Measurements from ENCODE around the gene SPDYC. TPM values are rescaled to one million over a fixed set of nuclear protein-coding genes. Genes with fewer than 3 reads are reported as not detected.

The SPDYC gene
- polyA plus RNA-seq, 3 donors from 2014 or later = not detected

DNA sequence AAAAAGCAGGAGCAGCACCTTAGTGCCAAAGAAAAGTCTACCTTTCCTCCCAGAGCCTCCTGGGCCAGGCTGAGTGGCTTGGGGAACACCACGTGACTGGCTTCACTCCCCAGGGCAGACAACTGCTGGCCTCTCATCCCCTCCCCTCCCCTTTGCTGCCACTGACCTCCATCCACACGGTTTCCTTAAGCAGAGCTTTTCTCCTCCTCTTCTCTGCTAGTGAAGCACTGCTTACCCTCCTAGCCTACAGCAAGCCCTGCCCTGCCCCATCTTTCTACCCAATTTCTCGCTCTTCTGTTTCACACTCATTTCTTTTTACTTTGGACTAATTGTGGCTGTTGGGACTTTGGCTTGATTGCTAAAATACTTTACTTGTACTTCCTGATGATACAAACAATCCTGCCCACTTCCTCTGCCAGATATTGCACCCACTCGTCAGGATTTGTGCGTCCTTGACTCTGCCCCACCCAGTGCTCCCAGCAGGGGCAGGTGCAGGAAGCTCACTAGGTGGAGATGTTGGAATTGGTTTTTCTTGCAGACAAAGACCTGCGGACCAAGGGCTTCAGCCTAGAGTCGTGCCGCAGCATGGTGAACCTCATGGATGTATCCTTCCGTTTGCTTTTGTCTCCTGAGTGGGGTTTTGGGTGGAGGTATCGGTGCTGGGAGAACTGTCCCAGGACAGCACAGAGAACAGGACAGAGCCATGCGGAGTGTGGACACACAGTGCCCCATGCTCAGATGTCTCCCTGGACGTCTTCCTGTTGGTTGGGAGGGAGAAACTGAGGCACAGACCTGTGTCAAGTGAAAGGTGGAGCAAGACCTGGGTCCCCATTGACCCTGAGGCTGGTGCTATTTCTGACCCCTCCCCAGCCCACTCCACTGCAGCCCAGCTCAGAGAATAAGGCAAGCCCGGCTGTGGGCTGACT lies 39.0 kb downstream of the SPDYC start:
- H3K4me3 Mint-ChIP-seq = peak overlapping the region in 1 of 5 donors; percentile 38
- peaks cover 0 to 4% (median 0%) of the 10 kb centered on the region in 3 donors for H3K27me3 Mint-ChIP-seq (ENCODE audit: low read depth in 3 of 3)
- no peaks in the 10 kb centered on the region for H3K9me3 Mint-ChIP-seq
- H3K27ac Mint-ChIP-seq = no peak overlapping the region
- H3K36me3 Mint-ChIP-seq = peaks cover 0 to 32% (median 10%) of the 10 kb centered on the region in 3 donors
- peaks cover 13 to 30% of the 10 kb centered on the region in 2 donors for H3K4me1 Mint-ChIP-seq
- no peak for DNase-seq

DNA sequence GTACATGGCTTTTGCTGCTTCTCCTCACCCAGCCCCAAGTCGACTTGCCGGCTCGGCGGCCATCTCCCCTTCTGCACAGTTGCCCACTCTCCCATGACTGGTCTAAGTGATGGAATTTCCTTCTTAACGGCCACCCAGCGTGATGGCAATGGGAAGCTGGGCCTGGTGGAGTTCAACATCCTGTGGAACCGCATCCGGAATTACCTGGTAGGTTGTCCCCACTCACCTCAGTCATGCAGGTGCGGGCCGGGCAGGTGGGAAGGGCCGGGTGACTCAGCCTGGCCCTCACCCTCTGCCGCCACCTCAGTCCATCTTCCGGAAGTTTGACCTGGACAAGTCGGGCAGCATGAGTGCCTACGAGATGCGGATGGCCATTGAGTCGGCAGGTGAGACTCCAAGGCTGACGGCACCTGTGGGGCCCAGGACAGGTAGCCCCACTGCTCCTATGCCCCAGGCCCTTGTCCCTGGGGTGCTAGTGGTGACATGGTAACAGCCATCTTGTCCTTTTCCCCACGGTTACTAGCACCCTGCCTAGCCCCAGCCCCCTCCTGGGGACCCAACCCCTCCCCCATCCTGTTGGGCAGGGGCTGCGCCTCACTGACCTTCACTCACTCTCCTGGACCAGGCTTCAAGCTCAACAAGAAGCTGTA lies 39.8 kb downstream of the SPDYC start:
- DNase-seq = no peak
- Mint-ChIP-seq H3K27ac (no peak overlapping the region), H3K27me3 (ENCODE audit: low read depth in 3 of 3) (peaks cover 0 to 4% (median 3%) of the 10 kb centered on the region in 3 donors), H3K9me3 (no peaks in the 10 kb centered on the region), H3K4me1 (peaks cover 21 to 35% of the 10 kb centered on the region in 2 donors), H3K4me3 (no peak overlapping the region), H3K36me3 (peaks cover 0 to 26% (median 10%) of the 10 kb centered on the region in 3 donors)

DNA sequence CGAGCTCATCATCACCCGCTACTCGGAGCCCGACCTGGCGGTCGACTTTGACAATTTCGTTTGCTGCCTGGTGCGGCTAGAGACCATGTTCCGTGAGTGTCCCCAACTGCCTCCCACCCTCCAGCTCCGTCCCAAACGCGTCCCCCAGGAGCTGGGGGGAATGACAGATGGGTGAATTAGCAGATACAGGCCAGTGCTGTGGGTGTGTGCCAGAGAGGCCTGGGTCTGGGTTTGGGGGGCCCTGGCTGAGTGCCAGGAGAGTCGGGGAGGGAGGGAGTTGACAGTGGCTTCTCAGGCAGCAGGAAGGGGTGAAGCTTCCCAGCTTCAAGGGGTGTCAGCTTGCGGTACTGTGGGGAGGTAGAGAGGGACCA lies 40.3 kb downstream of the SPDYC start:
- H3K9me3 Mint-ChIP-seq = no peaks in the 10 kb centered on the region
- peaks cover 0 to 26% (median 11%) of the 10 kb centered on the region in 3 donors for H3K36me3 Mint-ChIP-seq
- DNase-seq = no peak
- peaks cover 0 to 5% (median 4%) of the 10 kb centered on the region in 3 donors for H3K27me3 Mint-ChIP-seq (ENCODE audit: low read depth in 3 of 3)
- H3K27ac Mint-ChIP-seq = no peak overlapping the region
- H3K4me1 Mint-ChIP-seq = peaks cover 26 to 39% of the 10 kb centered on the region in 2 donors
- no peak overlapping the region for H3K4me3 Mint-ChIP-seq

DNA sequence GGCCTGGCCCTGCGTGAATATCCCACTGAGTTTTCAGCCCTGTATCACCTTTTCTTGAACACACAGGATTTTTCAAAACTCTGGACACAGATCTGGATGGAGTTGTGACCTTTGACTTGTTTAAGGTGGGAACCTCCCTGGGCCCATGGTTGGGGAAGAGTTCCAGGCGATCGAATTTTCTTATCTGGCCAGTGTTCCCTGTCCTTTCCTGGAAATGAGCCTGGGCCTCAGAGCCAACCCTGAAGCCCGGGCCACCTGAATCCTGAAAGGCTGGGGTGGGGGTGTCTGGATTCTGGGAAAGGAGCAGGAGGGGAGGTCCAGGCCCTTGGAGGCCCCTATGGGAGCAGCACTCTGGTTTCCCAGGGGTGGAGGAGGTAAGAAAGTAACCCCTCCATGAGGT lies 40.7 kb downstream of the SPDYC start:
- DNase-seq = no peak
- peaks cover 30 to 43% of the 10 kb centered on the region in 2 donors for H3K4me1 Mint-ChIP-seq
- H3K9me3 Mint-ChIP-seq = no peaks in the 10 kb centered on the region
- no peak overlapping the region for H3K27ac Mint-ChIP-seq
- no peak overlapping the region for H3K4me3 Mint-ChIP-seq
- peaks cover 1 to 8% (median 6%) of the 10 kb centered on the region in 3 donors for H3K27me3 Mint-ChIP-seq (ENCODE audit: low read depth in 3 of 3)
- H3K36me3 Mint-ChIP-seq = peaks cover 0 to 23% (median 15%) of the 10 kb centered on the region in 3 donors

DNA sequence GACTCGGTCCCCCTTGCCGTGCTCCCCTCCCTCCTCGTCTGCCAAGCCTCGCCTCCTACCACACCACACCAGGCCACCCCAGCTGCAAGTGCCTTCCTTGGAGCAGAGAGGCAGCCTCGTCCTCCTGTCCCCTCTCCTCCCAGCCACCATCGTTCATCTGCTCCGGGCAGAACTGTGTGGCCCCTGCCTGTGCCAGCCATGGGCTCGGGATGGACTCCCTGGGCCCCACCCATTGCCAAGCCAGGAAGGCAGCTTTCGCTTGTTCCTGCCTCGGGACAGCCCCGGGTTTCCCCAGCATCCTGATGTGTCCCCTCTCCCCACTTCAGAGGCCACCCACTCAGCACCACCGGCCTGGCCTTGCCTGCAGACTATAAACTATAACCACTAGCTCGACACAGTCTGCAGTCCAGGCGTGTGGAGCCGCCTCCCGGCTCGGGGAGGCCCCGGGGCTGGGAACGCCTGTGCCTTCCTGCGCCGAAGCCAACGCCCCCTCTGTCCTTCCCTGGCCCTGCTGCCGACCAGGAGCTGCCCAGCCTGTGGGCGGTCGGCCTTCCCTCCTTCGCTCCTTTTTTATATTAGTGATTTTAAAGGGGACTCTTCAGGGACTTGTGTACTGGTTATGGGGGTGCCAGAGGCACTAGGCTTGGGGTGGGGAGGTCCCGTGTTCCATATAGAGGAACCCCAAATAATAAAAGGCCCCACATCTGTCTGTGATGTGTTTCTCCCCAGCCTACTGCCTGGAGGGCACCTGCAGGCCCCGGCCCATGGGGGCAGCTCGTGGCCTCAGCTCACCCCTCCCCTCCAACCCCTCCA lies 41.5 kb downstream of the SPDYC start:
- peaks cover 31 to 43% of the 10 kb centered on the region in 2 donors for H3K4me1 Mint-ChIP-seq
- H3K27ac Mint-ChIP-seq = no peak overlapping the region
- no peak overlapping the region for H3K4me3 Mint-ChIP-seq
- H3K36me3 Mint-ChIP-seq = peaks cover 0 to 20% (median 15%) of the 10 kb centered on the region in 3 donors
- DNase-seq = no peak
- H3K27me3 Mint-ChIP-seq (ENCODE audit: low read depth in 3 of 3) = peaks cover 1 to 8% (median 6%) of the 10 kb centered on the region in 3 donors
- H3K9me3 Mint-ChIP-seq = no peaks in the 10 kb centered on the region

DNA sequence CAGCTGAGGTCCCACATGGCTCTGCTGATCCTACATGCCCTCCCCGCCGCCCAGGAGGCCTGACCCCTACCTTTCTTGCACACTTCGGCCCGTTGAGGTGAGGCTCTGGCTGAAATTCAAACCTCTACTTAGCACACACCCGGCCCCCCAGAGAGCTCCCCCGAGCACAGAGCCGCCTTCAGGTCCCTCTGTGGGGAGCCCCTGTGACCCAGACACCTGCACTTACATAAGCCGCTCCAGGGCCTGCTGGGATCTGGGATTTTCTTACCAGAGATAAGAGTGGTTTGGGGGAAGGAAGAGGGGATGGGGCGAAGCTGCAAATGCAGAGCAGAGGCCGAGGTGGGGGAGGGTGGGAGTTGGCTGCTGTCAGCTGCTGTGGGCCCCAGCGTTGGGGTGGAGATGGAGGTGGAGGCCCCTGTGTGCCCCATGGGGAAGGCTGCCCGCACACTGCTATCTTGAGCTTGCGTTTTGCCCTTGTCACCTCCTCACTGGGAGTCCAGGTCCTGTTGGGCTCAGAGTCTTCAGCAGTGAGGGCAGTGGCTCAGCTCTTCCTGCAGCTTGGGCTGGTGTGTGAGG lies 42.3 kb downstream of the SPDYC start:
- Mint-ChIP-seq H3K36me3 (peaks cover 0 to 16% (median 12%) of the 10 kb centered on the region in 3 donors), H3K27me3 (ENCODE audit: low read depth in 3 of 3) (peaks cover 1 to 8% (median 6%) of the 10 kb centered on the region in 3 donors), H3K9me3 (no peaks in the 10 kb centered on the region), H3K4me3 (no peak overlapping the region), H3K27ac (no peak overlapping the region), H3K4me1 (peaks cover 31 to 43% of the 10 kb centered on the region in 2 donors)
- no peak for DNase-seq

DNA sequence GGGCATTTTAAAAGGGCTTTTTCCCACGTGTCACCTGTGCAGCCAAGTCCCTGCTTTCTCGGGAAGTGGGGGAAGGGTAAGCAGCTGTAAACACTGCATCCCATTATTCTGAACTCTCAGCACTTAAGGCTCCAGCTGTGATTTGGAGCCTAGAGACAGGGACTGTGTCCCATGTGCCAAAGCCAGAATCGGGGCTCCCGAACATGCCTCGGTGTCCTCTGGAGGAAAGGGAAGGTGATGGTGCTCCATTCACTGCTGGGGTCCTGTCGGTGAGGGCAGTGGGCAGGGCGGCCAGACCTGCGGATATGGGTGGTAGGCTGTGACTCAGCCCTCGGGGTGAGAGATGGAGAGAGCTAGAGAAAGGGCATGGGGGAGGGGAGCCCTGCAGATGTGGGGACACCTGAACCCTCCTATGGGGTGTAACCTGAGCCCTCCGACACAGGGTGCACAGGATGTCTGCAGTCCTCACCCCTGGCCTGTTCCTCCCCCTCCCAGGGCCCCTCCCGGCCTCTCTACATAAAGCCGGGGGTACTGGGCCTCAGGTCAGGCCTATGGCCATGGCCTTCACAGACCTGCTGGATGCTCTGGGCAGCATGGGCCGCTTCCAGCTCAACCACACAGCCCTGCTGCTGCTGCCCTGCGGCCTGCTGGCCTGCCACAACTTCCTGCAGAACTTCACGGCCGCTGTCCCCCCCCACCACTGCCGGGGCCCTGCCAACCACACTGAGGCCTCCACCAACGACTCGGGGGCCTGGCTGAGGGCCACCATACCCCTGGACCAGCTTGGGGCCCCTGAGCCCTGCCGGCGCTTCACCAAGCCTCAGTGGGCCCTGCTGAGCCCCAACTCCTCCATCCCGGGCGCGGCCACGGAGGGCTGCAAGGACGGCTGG lies 43.5 kb downstream of the SPDYC start:
- H3K27ac Mint-ChIP-seq = peak overlapping the region in 3 of 6 donors; percentile 64 to 67 (median 65)
- H3K4me1 Mint-ChIP-seq = peaks cover 31 to 43% of the 10 kb centered on the region in 2 donors
- peak overlapping the region; percentile 68 to 80 (median 74) for H3K4me3 Mint-ChIP-seq
- H3K36me3 Mint-ChIP-seq = peaks cover 0 to 12% (median 11%) of the 10 kb centered on the region in 3 donors
- H3K27me3 Mint-ChIP-seq (ENCODE audit: low read depth in 3 of 3) = peaks cover 1 to 8% (median 6%) of the 10 kb centered on the region in 3 donors
- peak; percentile 60 to 63 (median 62) for DNase-seq
- no peaks in the 10 kb centered on the region for H3K9me3 Mint-ChIP-seq

DNA sequence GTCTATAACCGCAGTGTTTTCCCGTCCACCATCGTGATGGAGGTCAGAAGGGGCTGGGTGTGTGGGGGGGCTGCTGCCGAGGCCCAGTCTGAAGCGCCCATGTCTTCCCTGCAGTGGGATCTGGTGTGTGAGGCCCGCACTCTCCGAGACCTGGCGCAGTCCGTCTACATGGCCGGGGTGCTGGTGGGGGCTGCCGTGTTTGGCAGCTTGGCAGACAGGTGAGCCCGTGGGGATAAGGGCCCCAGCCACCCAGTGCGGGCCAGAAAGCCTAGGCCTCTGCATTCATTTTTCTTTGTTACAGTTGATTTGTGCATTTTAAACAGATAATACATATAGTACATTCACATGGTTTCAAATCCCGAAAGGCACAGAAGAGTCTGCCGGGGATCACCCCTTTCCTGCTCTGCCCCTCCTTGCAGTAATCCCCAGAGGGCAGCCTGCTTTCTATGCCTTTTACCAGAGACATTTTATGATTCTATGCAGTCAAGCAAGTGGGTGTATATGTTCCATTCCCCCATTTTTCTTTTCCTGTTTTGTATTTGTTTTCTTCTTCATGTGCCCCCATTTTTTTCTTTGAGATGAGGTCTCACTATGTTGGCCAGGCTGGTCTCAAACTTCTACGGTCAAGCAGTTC lies 44.3 kb downstream of the SPDYC start:
- no peak for DNase-seq
- Mint-ChIP-seq H3K4me3 (peak overlapping the region; percentile 68 to 80 (median 74)), H3K27ac (peak overlapping the region in 5 of 6 donors; percentile 3 to 82 (median 72)), H3K36me3 (peaks cover 0 to 9% (median 4%) of the 10 kb centered on the region in 3 donors), H3K27me3 (ENCODE audit: low read depth in 3 of 3) (peaks cover 1 to 12% (median 8%) of the 10 kb centered on the region in 3 donors), H3K4me1 (peaks cover 31 to 40% of the 10 kb centered on the region in 2 donors), H3K9me3 (no peaks in the 10 kb centered on the region)

DNA sequence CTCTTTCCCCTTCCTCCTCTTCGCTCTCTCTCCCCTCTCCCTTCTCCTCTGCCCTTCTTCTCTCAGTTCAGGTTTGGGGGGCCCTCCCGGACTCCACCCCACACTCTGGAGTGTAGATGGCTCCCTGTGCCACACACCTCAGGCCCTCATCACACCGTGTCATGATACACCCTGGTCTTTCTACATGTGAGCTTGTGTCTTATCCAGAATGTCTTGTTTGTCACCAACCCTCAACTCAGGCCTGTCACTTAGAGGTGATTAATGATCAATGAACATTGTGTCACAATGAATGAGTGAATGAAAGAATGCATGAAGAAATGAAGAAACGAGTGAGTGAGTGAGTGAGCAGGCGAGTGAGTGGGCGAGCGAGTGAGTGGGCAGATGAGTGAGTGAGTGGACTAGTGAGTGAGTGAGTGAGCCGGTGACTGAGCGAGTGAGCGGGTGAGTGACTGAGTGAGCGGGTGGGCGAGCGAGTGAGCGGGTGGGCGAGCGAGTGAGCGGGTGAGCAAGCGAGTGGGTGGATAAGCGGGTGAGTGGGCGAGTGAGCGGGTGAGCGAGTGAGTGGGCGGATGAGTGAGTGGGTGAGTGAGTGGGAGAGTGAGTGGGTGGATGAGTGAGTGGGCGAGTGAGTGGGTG lies 45.5 kb downstream of the SPDYC start:
- H3K4me3 Mint-ChIP-seq = peak overlapping the region in 3 of 5 donors; percentile 34 to 78 (median 36)
- peak overlapping the region in 2 of 6 donors; percentile 34 to 58 for H3K27ac Mint-ChIP-seq
- peaks cover 34 to 37% of the 10 kb centered on the region in 2 donors for H3K4me1 Mint-ChIP-seq
- no peaks in the 10 kb centered on the region for H3K9me3 Mint-ChIP-seq
- DNase-seq = no peak
- peaks cover 1 to 15% (median 8%) of the 10 kb centered on the region in 3 donors for H3K27me3 Mint-ChIP-seq (ENCODE audit: low read depth in 3 of 3)
- peaks cover 0 to 9% (median 0%) of the 10 kb centered on the region in 3 donors for H3K36me3 Mint-ChIP-seq

DNA sequence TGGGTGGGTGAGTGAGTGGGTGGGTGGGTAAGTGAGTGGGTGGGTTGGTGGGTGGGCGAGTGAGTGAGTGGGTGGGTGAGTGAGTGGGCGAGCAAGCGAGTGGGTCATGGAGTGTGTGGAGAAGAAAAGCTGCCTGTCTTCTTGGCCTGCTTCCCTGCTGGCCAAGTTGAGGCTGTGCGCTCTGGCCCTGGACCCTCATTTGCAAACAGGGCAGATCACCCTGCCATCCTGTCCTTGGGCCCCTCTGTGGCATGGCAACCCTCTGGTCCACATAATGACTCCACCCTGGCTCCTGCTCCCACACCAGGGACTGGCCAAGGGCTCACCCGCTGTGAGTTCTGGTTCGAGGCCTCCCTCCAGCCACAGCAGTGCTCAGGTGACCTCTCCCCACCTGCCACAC lies 46.8 kb downstream of the SPDYC start:
- DNase-seq = no peak
- Mint-ChIP-seq H3K9me3 (no peaks in the 10 kb centered on the region), H3K27me3 (ENCODE audit: low read depth in 3 of 3) (peaks cover 1 to 15% (median 8%) of the 10 kb centered on the region in 3 donors), H3K4me3 (no peak overlapping the region), H3K27ac (no peak overlapping the region), H3K36me3 (peaks cover 0 to 9% (median 0%) of the 10 kb centered on the region in 3 donors), H3K4me1 (peaks cover 33 to 37% of the 10 kb centered on the region in 2 donors)

Measured in immature natural killer cell (primary cell).